ENCODE data around the gene GNAS. TPM values are rescaled to one million over a fixed set of nuclear protein-coding genes. Genes with fewer than 3 reads are reported as not detected.

Gene GNAS
- total and polyA plus RNA-seq, 12 donors = 1,348 to 5,181 (median 1,783) TPM

GRCh38 chr20:58839474-58839874 lies 13.0 kb upstream of the GNAS start:
- peak; percentile 55 to 75 (median 72) for ATAC-seq
- Histone ChIP-seq H3K4me3 (peak overlapping the region in 7 of 10 donors; percentile 3 to 40 (median 25)), H3K27me3 (peaks cover 0 to 84% (median 60%) of the 10 kb centered on the region in 7 donors), H3K4me1 (peaks cover 0 to 14% (median 3%) of the 10 kb centered on the region in 9 donors), H3K9me3 (no peaks in the 10 kb centered on the region), H3K27ac (no peak overlapping the region), H3K36me3 (no peaks in the 10 kb centered on the region)
- TF ChIP-seq CTCF (IDR thresholded peaks at IDR 0.05) = peak in 8 of 9 donors; percentile 19 to 62 (median 50)
- 50 to 52% methylated on average over 27 of the region's 27 CpGs for WGBS, 2 donors
- intact Hi-C loops (cut with DNase I) = loop anchor here in 4 of 10 donors (5.0 to 10.0 kb wide), 2 partner anchors 602 to 605 kb away; no protein-coding TSS in a partner anchor
- DNase-seq = peak; percentile 34 to 43

GRCh38 chr20:58839991-58840747 lies 12.3 kb upstream of the GNAS start:
- no peak for DNase-seq
- H3K4me3 ChIP-seq = peak overlapping the region in 7 of 10 donors; percentile 3 to 40 (median 25)
- peaks cover 0 to 14% (median 3%) of the 10 kb centered on the region in 9 donors for H3K4me1 ChIP-seq
- no peaks in the 10 kb centered on the region for H3K36me3 ChIP-seq
- H3K27ac ChIP-seq = no peak overlapping the region
- 43 to 51% methylated on average over 67 of the region's 67 CpGs for WGBS, 2 donors
- H3K27me3 ChIP-seq = peaks cover 0 to 82% (median 59%) of the 10 kb centered on the region in 7 donors
- H3K9me3 ChIP-seq = no peaks in the 10 kb centered on the region
- intact Hi-C loops (cut with DNase I) = loop anchor here in 6 of 10 donors (5.0 to 10.0 kb wide), 4 partner anchors 185 to 605 kb away; partner anchors contain the start of gene STX16 (in 1 of the 6)
- peak in 2 of 8 donors; percentile 10 to 12 for ATAC-seq
- no peak for TF ChIP-seq CTCF (IDR thresholded peaks at IDR 0.05)

- no peak overlapping the region for H3K27ac ChIP-seq
- WGBS, 2 donors = 51 to 56% methylated on average over 51 of the region's 51 CpGs
- peaks cover 0 to 14% (median 3%) of the 10 kb centered on the region in 9 donors for H3K4me1 ChIP-seq
- no peak for DNase-seq
- no peak for TF ChIP-seq CTCF (IDR thresholded peaks at IDR 0.05)
- ATAC-seq = no peak
- no peaks in the 10 kb centered on the region for H3K9me3 ChIP-seq
- no peaks in the 10 kb centered on the region for H3K36me3 ChIP-seq
- intact Hi-C loops (cut with DNase I) = loop anchor here in 3 of 10 donors (5.0 to 10.0 kb wide), 4 partner anchors 186 to 606 kb away; partner anchors contain the start of gene STX16 (in 1 of the 3)
- no peak overlapping the region for H3K4me3 ChIP-seq
- H3K27me3 ChIP-seq = peaks cover 0 to 79% (median 65%) of the 10 kb centered on the region in 7 donors
These were observed 11.5 kb upstream of the GNAS start for GRCh38 chr20:58840816-58841538.

All from heart right ventricle (tissue), 16 donors.